Vagina (tissue), 2 donors: ENCODE measurements around the gene SLC24A3.

Experiments
- POLR2AphosphoS5 ChIP-seq, 2 donors: sonication (generic); formaldehyde crosslinking; IDR thresholded peaks; one replicate each; pipeline ENCODE4 v1.9.0; 2017; ENCODE audit warnings: antibody characterized with exemption in 2 of 2, mild to moderate bottlenecking in 2 of 2, low read depth in 1 of 2; ENCODE audit not compliant: insufficient read depth in 1 of 2
- TF ChIP-seq, protein P1 (sequence below), 3 experiments: fragments of 450-650 bp in 2 of 3; fragments of 200-600 bp in 1 of 3; sonication (generic) in 1 of 3; IDR thresholded peaks; one replicate each; pipeline ENCODE4 v1.5.1; 2017 to 2019; ENCODE audit warnings: antibody characterized with exemption in 3 of 3, mild to moderate bottlenecking in 2 of 3, moderate library complexity in 2 of 3

DNA sequence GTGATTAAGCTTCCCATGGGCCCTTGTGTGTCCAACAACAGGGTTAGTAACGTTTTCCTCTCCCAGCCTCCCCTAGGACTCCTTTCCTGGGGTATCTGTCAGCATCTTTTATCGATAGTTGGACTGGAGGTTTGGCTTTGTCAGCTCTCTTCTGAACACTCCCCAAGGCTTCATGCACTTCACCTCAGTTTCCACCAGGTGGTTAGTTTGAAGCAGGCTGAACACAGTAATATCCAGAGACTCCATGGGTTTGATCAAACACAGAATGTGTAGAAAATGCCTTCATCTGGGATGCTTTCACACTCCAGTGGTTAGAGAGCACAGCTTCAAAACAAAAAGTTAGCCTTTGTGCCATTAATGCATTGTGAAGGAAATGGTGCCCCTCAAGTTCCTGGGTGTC lies 139.1 kb downstream of the SLC24A3 start:
- TF ChIP-seq, protein P1, sequence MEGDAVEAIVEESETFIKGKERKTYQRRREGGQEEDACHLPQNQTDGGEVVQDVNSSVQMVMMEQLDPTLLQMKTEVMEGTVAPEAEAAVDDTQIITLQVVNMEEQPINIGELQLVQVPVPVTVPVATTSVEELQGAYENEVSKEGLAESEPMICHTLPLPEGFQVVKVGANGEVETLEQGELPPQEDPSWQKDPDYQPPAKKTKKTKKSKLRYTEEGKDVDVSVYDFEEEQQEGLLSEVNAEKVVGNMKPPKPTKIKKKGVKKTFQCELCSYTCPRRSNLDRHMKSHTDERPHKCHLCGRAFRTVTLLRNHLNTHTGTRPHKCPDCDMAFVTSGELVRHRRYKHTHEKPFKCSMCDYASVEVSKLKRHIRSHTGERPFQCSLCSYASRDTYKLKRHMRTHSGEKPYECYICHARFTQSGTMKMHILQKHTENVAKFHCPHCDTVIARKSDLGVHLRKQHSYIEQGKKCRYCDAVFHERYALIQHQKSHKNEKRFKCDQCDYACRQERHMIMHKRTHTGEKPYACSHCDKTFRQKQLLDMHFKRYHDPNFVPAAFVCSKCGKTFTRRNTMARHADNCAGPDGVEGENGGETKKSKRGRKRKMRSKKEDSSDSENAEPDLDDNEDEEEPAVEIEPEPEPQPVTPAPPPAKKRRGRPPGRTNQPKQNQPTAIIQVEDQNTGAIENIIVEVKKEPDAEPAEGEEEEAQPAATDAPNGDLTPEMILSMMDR (IDR thresholded peaks at IDR 0.05) = no peak
- TF ChIP-seq POLR2AphosphoS5 (IDR thresholded peaks at IDR 0.05; ENCODE audit: insufficient read depth in 1 of 2, low read depth in 1 of 2) = no peak
